GM19240 (cell line): Measurements from ENCODE around the gene STARD13.

Experiments used
- DNase-seq: peaks from one replicate; pipeline ENCODE4 v3.0.0; 2011; ENCODE audit warnings: low spot score; ENCODE audit not compliant: insufficient read length

Gene STARD13

GRCh38 chr13:33201659-33202058 lies 83.9 kb downstream of the STARD13 start:
- DNase-seq = no peak

- DNase-seq = no peak
Observed at GRCh38 chr13:33199289-33199850, 86.2 kb downstream of the STARD13 start.

- no peak for DNase-seq
Observed at GRCh38 chr13:33197541-33197971, 88.0 kb downstream of the STARD13 start.

- DNase-seq = no peak
Observed at GRCh38 chr13:33196767-33197166, 88.8 kb downstream of the STARD13 start.

- DNase-seq = no peak
Observed at GRCh38 chr13:33195693-33196464, 89.7 kb downstream of the STARD13 start.

- no peak for DNase-seq
Observed at GRCh38 chr13:33194820-33195692, 90.5 kb downstream of the STARD13 start.

- no peak for DNase-seq
Observed at GRCh38 chr13:33193428-33193974, 92.1 kb downstream of the STARD13 start.

- no peak for DNase-seq
Observed at GRCh38 chr13:33191425-33192210, 93.9 kb downstream of the STARD13 start.

- no peak for DNase-seq
Observed at GRCh38 chr13:33189470-33189869, 96.1 kb downstream of the STARD13 start.

GRCh38 chr13:33188093-33188882 lies 97.3 kb downstream of the STARD13 start:
- DNase-seq = no peak

GRCh38 chr13:33186861-33187291 lies 98.7 kb downstream of the STARD13 start:
- no peak for DNase-seq

GRCh38 chr13:33185853-33186252 lies 99.7 kb downstream of the STARD13 start:
- no peak for DNase-seq

- no peak for DNase-seq
Observed at GRCh38 chr13:33184530-33184929, 101.0 kb downstream of the STARD13 start.

- DNase-seq = no peak
Observed at GRCh38 chr13:33184112-33184490, 101.5 kb downstream of the STARD13 start.

GRCh38 chr13:33183431-33184111 lies 102.0 kb downstream of the STARD13 start:
- no peak for DNase-seq

- DNase-seq = no peak
Observed at GRCh38 chr13:33182729-33183128, 102.8 kb downstream of the STARD13 start.

GRCh38 chr13:33181264-33181663 lies 104.3 kb downstream of the STARD13 start:
- DNase-seq = no peak

- no peak for DNase-seq
Observed at GRCh38 chr13:33180122-33180804, 105.3 kb downstream of the STARD13 start.

- DNase-seq = no peak
Observed at GRCh38 chr13:33179463-33179862, 106.1 kb downstream of the STARD13 start.
